ENCODE results near the gene ZEB2. TPM values are rescaled to one million over a fixed set of nuclear protein-coding genes. Genes with fewer than 3 reads are reported as not detected.

ZEB2 gene
- total and polyA plus RNA-seq, 4 donors = 7.6 to 39.6 (median 22.2) TPM

GRCh38 chr2:144362401-144362800 lies 157.5 kb downstream of the ZEB2 start:
- no peak for DNase-seq (ENCODE audit: low spot score)
- H3K9me3 ChIP-seq (ENCODE audit: control insufficient read depth in 4 of 4, low read length in 3 of 4) = no peaks in the 10 kb centered on the region
- H3K27ac ChIP-seq (ENCODE audit: low read depth in 1 of 2, low read length in 2 of 2) = no peak overlapping the region
- no peaks in the 10 kb centered on the region for H3K27me3 ChIP-seq (ENCODE audit: control insufficient read depth in 4 of 4, insufficient read depth in 4 of 4, low read length in 3 of 4)
- TF ChIP-seq REST (IDR thresholded peaks at IDR 0.05) = no peak
- TF ChIP-seq HNF4A (conservative IDR thresholded peaks at IDR 0.05) = no peak
- no peak for TF ChIP-seq TAF1 (conservative IDR thresholded peaks at IDR 0.05)
- TF ChIP-seq, protein P1, sequence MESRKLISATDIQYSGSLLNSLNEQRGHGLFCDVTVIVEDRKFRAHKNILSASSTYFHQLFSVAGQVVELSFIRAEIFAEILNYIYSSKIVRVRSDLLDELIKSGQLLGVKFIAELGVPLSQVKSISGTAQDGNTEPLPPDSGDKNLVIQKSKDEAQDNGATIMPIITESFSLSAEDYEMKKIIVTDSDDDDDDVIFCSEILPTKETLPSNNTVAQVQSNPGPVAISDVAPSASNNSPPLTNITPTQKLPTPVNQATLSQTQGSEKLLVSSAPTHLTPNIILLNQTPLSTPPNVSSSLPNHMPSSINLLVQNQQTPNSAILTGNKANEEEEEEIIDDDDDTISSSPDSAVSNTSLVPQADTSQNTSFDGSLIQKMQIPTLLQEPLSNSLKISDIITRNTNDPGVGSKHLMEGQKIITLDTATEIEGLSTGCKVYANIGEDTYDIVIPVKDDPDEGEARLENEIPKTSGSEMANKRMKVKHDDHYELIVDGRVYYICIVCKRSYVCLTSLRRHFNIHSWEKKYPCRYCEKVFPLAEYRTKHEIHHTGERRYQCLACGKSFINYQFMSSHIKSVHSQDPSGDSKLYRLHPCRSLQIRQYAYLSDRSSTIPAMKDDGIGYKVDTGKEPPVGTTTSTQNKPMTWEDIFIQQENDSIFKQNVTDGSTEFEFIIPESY (IDR thresholded peaks at IDR 0.05) = no peak
- no peak for TF ChIP-seq RXRA (IDR thresholded peaks at IDR 0.05)
- no peak for TF ChIP-seq CTCF (IDR thresholded peaks at IDR 0.05; ENCODE audit: low read depth, low read length, missing input control)
- TF ChIP-seq MAX (IDR thresholded peaks at IDR 0.05) = no peak
- TF ChIP-seq YY1 (IDR thresholded peaks at IDR 0.05) = no peak
- TF ChIP-seq SP1 (IDR thresholded peaks at IDR 0.05) = no peak
- TF ChIP-seq GABPA (IDR thresholded peaks at IDR 0.05 in 1 of 2, conservative IDR thresholded peaks at IDR 0.05 in 1 of 2) = no peak
- no peak for TF ChIP-seq HNF4G (IDR thresholded peaks at IDR 0.05)
- TF ChIP-seq JUND (IDR thresholded peaks at IDR 0.05) = no peak
- no peak for TF ChIP-seq RAD21 (IDR thresholded peaks at IDR 0.05)
- TF ChIP-seq FOXA1 (IDR thresholded peaks at IDR 0.05) = no peak
- no peak for TF ChIP-seq NR2F2 (IDR thresholded peaks at IDR 0.05)
- no peaks in the 10 kb centered on the region for H3K36me3 ChIP-seq (ENCODE audit: control insufficient read depth in 4 of 4, insufficient read depth in 3 of 4, low read depth in 1 of 4, low read length in 3 of 4)
- no peaks in the 10 kb centered on the region for H3K4me1 ChIP-seq (ENCODE audit: control insufficient read depth in 4 of 4, insufficient read depth in 4 of 4, low read length in 3 of 4)
- WGBS = 98% methylated on average over 1 of the region's 1 CpG
- no peak overlapping the region for H3K9ac ChIP-seq (ENCODE audit: low read depth in 1 of 2, low read length in 2 of 2)
- no peak overlapping the region for H3K4me3 ChIP-seq (ENCODE audit: low read depth in 1 of 3, low read length in 3 of 3)

DNA sequence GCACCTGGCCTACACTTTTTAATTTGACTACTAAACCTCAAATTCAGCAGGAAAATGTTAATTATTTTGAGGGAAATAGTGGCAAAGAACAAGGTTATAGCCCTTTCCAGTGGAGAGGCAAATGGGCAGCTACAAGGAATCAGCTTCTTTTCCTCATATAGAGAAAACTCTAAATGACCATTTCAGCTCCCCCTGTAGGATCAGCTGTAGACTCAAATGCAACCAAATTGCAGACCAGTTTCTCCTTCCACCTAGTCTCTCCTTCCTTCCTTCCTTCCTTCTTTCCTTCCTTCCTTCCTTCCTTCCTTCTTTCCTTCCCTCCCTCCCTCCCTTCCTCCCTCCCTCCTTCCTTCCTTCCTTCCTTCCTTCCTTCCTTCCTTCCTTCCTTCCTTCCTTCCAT lies 158.2 kb downstream of the ZEB2 start:
- Histone ChIP-seq H3K9me3 (ENCODE audit: control insufficient read depth in 4 of 4, low read length in 3 of 4) (no peaks in the 10 kb centered on the region), H3K4me3 (ENCODE audit: low read depth in 1 of 3, low read length in 3 of 3) (no peak overlapping the region), H3K27me3 (ENCODE audit: control insufficient read depth in 4 of 4, insufficient read depth in 4 of 4, low read length in 3 of 4) (no peaks in the 10 kb centered on the region), H3K36me3 (ENCODE audit: control insufficient read depth in 4 of 4, insufficient read depth in 3 of 4, low read depth in 1 of 4, low read length in 3 of 4) (no peaks in the 10 kb centered on the region), H3K9ac (ENCODE audit: low read depth in 1 of 2, low read length in 2 of 2) (no peak overlapping the region), H3K4me1 (ENCODE audit: control insufficient read depth in 4 of 4, insufficient read depth in 4 of 4, low read length in 3 of 4) (no peaks in the 10 kb centered on the region), H3K27ac (ENCODE audit: low read depth in 1 of 2, low read length in 2 of 2) (no peak overlapping the region)
- DNase-seq (ENCODE audit: low spot score) = no peak
- TF ChIP-seq SP1 (IDR thresholded peaks at IDR 0.05) (no peak), MAX (IDR thresholded peaks at IDR 0.05) (no peak), RAD21 (IDR thresholded peaks at IDR 0.05) (no peak), NR2F2 (IDR thresholded peaks at IDR 0.05) (no peak), GABPA (IDR thresholded peaks at IDR 0.05 in 1 of 2, conservative IDR thresholded peaks at IDR 0.05 in 1 of 2) (no peak), YY1 (IDR thresholded peaks at IDR 0.05) (no peak), HNF4A (conservative IDR thresholded peaks at IDR 0.05) (no peak), CTCF (IDR thresholded peaks at IDR 0.05; ENCODE audit: low read depth, low read length, missing input control) (no peak), TAF1 (conservative IDR thresholded peaks at IDR 0.05) (no peak), FOXA2 (IDR thresholded peaks at IDR 0.05) (no peak), FOXA1 (IDR thresholded peaks at IDR 0.05) (no peak)
- TF ChIP-seq, protein P1 (IDR thresholded peaks at IDR 0.05) = no peak
